Lung (tissue), 12 donors: ENCODE data around the gene ABL2. TPM values are rescaled to one million over a fixed set of nuclear protein-coding genes. Genes with fewer than 3 reads are reported as not detected.

Experiments
- ATAC-seq: fragments of 200-7000 bp; cut with Tn5 transposase; one replicate; pipeline ENCODE4 v1.9.1; 2020; ENCODE audit warnings: moderate number of reproducible peaks; ENCODE audit not compliant: insufficient read depth, low FRiP score
- DNase-seq, 3 donors: peaks; one replicate each; pipeline ENCODE4 v3.0.0-alpha.2; 2013 to 2017
- H3K27ac ChIP-seq, 2 donors: one replicate each; pipeline ENCODE4 v1.5.1; 2013; ENCODE audit warnings: mild to moderate bottlenecking in 2 of 2, moderate library complexity in 2 of 2, control low read depth in 1 of 2, inconsistent platforms in 1 of 2, low read depth in 1 of 2, low read length in 1 of 2
- H3K27me3 ChIP-seq, 3 donors: one replicate each; pipeline ENCODE4 v1.5.1; 2013; ENCODE audit warnings: low read length in 2 of 3; ENCODE audit not compliant: control insufficient read depth in 3 of 3, insufficient read depth in 3 of 3
- H3K36me3 ChIP-seq, 4 donors: one replicate each; pipeline ENCODE4 v1.5.1; 2013; ENCODE audit warnings: low read length in 4 of 4, mild to moderate bottlenecking in 1 of 4, moderate library complexity in 1 of 4; ENCODE audit not compliant: control insufficient read depth in 4 of 4, insufficient read depth in 4 of 4
- H3K4me1 ChIP-seq, 5 donors: one replicate each; pipeline ENCODE4 v1.5.1; 2013; ENCODE audit warnings: low read length in 5 of 5, mild to moderate bottlenecking in 2 of 5, moderate library complexity in 1 of 5; ENCODE audit not compliant: control insufficient read depth in 5 of 5, insufficient read depth in 5 of 5
- H3K4me3 ChIP-seq: one replicate; pipeline ENCODE4 v1.5.1; 2013; ENCODE audit warnings: mild to moderate bottlenecking, control low read depth, moderate library complexity
- H3K9ac ChIP-seq, 2 donors: one replicate each; pipeline ENCODE4 v1.5.1; 2013; ENCODE audit warnings: low read length in 2 of 2, control low read depth in 1 of 2; ENCODE audit not compliant: insufficient read depth in 1 of 2
- H3K9me3 ChIP-seq, 4 donors: one replicate each; pipeline ENCODE4 v1.5.1; 2013; ENCODE audit warnings: low read length in 3 of 4, mild to moderate bottlenecking in 1 of 4, moderate library complexity in 1 of 4; ENCODE audit not compliant: control insufficient read depth in 4 of 4, insufficient read depth in 3 of 4
- WGBS, 2 donors: extraction: QIAGEN DNeasy Blood & Tissue Kit; methylation state at CpG; one replicate each; pipeline ENCODE4 v1.1.7; 2013; 5-methylcytosine and 5-hydroxymethylcytosine counted together
- polyA plus RNA-seq, 2 donors: library from polyadenylated mRNA; stranded (reverse); fragments of 200-250 nt; gene quantifications; one replicate each; pipeline ENCODE4 v1.2.1, GENCODE V29; 2013
- total RNA-seq, 2 donors: library from RNA; depleted of rRNA in 1 of 2; stranded (reverse); fragments of >200 nt in 1 of 2; gene quantifications; one replicate each; pipeline ENCODE4 v1.2.1, GENCODE V29; 2014 to 2021
- TF ChIP-seq, protein P1 (sequence below): IDR thresholded peaks from 2 replicates; pipeline ENCODE4 v1.5.1; 2012; ENCODE audit warnings: mild to moderate bottlenecking; ENCODE audit errors: control extremely low read depth, extremely low read depth
- donor health status: control.
- donor health status: control.
- donor health status: Bipolar disorder and iron deficiency.
- donor health status: healthy.
- donor health status: DM: yes; HTN: yes; CAD: no.

The ABL2 gene
- total and polyA plus RNA-seq, 4 donors, result 3.3 to 27.8 (median 16.4) TPM

DNA sequence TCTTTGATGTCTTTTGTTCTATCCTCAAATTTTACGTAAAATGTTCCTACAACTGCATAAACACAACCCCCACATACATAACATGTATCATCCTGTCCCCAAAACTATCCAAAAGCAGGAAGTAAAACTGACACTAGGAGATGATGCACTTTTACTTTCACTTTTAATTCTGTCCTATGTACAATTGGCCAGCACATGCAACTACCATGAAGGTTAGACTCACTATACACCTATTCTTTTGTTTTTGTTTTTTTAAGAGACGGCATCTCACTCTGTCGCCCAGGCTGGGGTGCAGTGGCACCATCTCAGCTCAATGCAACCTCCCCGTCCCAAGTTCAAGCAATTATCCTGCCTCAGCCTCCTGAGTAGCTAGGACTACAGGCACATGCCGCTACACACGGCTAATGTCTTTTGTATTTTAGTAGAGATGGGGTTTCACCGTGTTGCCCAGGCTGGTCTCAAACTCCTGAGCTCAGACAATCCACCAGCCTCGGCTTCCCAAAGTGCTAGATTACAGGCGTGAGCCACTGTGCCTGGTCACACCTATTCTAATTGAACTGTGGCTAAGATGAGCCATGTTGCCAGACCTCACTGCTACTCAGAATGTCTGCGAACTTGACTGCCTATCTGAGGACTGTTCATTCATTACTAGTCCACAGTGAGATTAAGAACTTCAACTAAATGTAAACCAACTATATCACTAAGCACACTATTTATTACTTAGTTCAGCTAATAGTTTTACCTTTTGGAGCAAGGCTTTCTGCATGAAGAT lies 99.6 kb downstream of the ABL2 start:
- DNase-seq (peak in 2 of 3 donors; percentile 37 to 50), ATAC-seq (peak; percentile 76)
- Histone ChIP-seq H3K27ac (peak overlapping the region; percentile 38 to 48), H3K36me3 (peaks cover 0 to 5% (median 3%) of the 10 kb centered on the region in 4 donors), H3K9ac (no peak overlapping the region), H3K4me3 (no peak overlapping the region), H3K9me3 (no peaks in the 10 kb centered on the region), H3K27me3 (no peaks in the 10 kb centered on the region), H3K4me1 (peaks cover 0 to 3% (median under 1%) of the 10 kb centered on the region in 5 donors)
- WGBS, 2 donors, result 75 to 81% methylated on average over 10 of the region's 10 CpGs
- TF ChIP-seq, protein P1, sequence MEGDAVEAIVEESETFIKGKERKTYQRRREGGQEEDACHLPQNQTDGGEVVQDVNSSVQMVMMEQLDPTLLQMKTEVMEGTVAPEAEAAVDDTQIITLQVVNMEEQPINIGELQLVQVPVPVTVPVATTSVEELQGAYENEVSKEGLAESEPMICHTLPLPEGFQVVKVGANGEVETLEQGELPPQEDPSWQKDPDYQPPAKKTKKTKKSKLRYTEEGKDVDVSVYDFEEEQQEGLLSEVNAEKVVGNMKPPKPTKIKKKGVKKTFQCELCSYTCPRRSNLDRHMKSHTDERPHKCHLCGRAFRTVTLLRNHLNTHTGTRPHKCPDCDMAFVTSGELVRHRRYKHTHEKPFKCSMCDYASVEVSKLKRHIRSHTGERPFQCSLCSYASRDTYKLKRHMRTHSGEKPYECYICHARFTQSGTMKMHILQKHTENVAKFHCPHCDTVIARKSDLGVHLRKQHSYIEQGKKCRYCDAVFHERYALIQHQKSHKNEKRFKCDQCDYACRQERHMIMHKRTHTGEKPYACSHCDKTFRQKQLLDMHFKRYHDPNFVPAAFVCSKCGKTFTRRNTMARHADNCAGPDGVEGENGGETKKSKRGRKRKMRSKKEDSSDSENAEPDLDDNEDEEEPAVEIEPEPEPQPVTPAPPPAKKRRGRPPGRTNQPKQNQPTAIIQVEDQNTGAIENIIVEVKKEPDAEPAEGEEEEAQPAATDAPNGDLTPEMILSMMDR, result no peak

- DNase-seq (peak in 2 of 3 donors; percentile 22 to 28), ATAC-seq (no peak)
- H3K4me1 ChIP-seq, result peaks cover 0 to 3% (median 2%) of the 10 kb centered on the region in 5 donors
- H3K4me3 ChIP-seq, result no peak overlapping the region
- H3K9me3 ChIP-seq, result no peaks in the 10 kb centered on the region
- WGBS, 2 donors, result 85% methylated on average over 4 of the region's 4 CpGs
- H3K27ac ChIP-seq, result no peak overlapping the region
- peaks cover 0 to 5% (median 4%) of the 10 kb centered on the region in 4 donors for H3K36me3 ChIP-seq
- TF ChIP-seq, protein P1, result no peak
- no peak overlapping the region for H3K9ac ChIP-seq
- H3K27me3 ChIP-seq, result no peaks in the 10 kb centered on the region
These were observed 101.0 kb downstream of the ABL2 start for GRCh38 chr1:179128520-179128919.

DNA sequence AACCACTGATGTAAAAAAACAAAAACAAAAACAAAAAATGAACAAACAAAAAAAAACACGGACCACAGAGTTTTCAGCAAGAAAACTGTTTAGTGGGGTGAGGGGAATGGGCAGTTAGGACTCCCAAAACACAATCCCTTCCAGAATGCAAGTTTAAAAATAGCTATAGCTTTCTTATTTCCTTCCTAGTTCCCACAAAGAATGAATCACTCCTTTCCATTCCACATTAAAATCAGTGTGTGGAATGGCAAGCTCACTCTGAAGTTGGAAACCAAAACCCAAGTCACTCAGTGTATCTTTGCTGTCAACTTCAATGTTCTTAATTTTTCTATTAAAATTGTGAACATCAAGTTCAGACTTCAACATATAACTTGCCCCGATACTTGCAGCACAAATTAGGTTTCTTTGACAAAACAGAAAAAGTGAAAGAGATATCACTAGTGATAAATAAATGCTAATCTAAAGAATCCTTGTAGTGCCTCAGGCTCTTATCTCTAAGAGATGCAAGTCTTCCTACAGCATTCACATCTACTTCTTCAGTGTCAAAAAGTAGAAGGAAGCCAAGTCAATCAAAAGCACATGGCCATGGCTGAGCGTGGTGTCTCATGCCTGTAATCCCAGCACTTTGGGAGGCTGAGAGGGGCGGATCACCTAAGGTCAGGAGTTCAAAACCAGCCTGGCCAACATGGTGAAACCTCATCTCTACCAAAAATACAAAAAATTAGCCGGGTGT lies 102.1 kb downstream of the ABL2 start:
- WGBS, 2 donors, result 91 to 93% methylated on average over 5 of the region's 5 CpGs
- Histone ChIP-seq H3K27ac (no peak overlapping the region), H3K9ac (no peak overlapping the region), H3K4me3 (no peak overlapping the region), H3K36me3 (peaks cover 0 to 5% (median 4%) of the 10 kb centered on the region in 4 donors), H3K27me3 (no peaks in the 10 kb centered on the region), H3K4me1 (peaks cover 0 to 3% (median 2%) of the 10 kb centered on the region in 5 donors), H3K9me3 (no peaks in the 10 kb centered on the region)
- ATAC-seq (no peak), DNase-seq (no peak)
- TF ChIP-seq, protein P1, result no peak
